Dermis lymphatic vessel endothelial cell (primary cell): ENCODE results near the gene CS. TPM values are rescaled to one million over a fixed set of nuclear protein-coding genes. Genes with fewer than 3 reads are reported as not detected.

Experiments used
- total RNA-seq: library from RNA; depleted of rRNA; stranded (reverse); fragments of >200 nt; gene quantifications from 2 replicates; pipeline ENCODE4 v1.2.1, GENCODE V29; 2014

Gene CS
- total RNA-seq: 94.5 and 111 TPM in 2 replicates

DNA sequence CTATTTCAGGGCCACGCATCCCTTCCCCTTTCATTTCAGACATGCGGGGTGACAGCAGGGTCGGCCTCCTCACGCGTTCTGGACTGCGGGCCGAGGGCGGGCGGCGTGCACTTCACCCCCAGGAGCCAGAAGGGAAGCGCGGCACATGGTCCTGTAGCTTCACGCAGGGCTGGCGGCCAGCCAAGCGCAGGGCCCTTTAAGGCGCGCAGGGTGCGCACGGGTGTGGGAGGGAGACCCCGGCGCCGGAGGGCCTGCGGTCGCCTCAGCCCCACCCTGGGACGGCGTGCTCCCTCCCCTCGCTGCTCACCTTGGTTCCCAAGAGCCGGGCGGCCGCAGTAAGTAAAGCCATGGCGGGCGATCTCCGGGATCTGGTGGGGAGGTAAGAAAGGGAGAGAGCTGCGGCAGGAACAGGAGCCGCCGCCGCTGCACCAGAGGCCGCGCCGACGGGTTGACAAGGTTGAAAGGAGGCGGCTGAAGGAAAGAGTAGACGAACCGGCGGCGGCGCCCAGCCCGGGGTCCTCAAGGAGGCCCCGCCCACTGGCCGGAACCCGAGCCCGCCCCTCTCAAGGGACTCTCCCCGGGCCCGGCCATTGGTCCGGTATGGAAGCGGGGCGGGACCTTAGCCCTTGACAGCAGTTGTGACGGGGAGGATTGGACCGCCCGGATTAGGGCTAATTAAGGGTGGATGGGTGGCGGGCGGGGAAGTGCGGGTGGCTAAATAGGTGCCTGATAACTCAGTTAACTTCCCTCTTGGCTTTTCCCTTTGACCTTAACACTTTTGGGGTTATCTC, at the start of gene CS:
Gene CS, minus strand, starts transcription at position 478 of the 791 bp plus-strand sequence. Its CDS starts 129 bp downstream, at position 349.

DNA sequence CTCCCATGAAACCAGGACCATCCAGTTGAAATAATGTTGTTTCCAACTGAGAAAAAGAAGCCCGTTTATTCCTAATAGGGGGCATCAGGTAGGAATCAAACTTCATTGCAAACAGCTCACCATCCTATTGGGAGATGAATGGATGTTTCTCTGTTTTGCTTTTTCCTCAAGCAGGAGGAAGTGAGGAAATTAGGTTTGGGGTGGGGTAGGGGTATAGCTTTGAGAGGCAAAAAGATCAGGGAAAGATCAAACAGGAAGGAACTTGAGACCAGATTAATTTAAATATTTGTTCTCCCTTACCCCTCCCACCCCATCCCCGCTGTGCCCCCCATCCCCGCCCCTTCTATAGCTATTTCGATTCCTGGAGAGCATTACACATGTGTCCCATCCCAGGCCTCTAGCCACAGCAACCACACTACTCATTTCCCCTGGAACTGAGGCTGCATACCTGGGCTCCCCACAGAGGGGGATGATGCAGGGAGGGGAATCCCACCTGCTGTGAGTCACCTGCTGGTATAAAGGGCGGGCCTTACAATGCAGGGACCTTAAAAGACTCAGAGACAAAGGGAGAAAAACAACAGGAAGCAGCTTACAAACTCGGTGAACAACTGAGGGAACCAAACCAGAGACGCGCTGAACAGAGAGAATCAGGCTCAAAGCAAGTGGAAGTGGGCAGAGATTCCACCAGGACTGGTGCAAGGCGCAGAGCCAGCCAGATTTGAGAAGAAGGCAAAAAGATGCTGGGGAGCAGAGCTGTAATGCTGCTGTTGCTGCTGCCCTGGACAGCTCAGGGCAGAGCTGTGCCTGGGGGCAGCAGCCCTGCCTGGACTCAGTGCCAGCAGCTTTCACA, 38.4 kb upstream of the CS start, which contains the start of gene IL23A:
Gene IL23A, plus strand, starts transcription at position 577 of the 850 bp plus-strand sequence. Its CDS starts 161 bp downstream, at position 738.

DNA sequence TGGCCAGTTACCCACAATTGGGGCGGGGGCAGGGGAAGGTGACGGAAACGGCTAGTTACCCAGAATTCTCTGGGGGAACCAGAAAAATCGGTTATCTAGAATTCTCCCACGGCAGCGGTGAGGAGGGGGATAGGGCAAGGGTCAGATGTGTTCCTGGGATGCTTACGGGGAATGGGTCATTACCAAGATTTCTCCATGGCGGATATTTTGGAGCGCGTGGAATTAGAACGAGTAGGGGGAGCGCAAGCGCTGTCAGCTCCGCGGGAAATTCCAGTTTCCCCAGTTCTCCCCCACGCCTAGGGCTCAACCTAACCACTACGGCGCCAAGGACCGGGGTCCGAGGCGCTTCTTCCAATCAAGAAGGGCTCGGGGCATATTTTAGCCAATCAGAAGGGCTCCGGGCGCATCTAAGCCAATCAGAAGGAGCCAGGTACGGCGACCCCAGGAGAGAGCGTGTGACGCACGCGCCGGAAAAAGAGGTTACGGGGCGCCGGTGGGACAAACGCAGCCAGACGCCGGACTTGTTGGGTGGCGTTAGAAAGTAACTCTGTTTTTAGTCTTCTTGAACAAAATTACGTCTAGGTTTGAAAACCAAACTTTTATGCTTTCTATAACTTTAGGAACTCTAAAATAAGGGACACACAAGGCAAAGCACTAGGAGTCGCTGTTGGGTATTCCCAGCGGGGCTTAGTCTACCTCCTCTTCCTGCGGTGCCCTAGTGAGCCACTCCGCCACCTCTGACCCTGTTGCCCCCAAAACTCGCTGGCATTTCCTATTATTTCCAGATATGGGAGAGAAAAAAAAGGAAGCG, 33.8 kb upstream of the CS start, which contains the start of gene PAN2:
Gene PAN2, minus strand, starts transcription at position 322 of the 811 bp plus-strand sequence. CDS start 906 bp downstream, outside the sequence.

DNA sequence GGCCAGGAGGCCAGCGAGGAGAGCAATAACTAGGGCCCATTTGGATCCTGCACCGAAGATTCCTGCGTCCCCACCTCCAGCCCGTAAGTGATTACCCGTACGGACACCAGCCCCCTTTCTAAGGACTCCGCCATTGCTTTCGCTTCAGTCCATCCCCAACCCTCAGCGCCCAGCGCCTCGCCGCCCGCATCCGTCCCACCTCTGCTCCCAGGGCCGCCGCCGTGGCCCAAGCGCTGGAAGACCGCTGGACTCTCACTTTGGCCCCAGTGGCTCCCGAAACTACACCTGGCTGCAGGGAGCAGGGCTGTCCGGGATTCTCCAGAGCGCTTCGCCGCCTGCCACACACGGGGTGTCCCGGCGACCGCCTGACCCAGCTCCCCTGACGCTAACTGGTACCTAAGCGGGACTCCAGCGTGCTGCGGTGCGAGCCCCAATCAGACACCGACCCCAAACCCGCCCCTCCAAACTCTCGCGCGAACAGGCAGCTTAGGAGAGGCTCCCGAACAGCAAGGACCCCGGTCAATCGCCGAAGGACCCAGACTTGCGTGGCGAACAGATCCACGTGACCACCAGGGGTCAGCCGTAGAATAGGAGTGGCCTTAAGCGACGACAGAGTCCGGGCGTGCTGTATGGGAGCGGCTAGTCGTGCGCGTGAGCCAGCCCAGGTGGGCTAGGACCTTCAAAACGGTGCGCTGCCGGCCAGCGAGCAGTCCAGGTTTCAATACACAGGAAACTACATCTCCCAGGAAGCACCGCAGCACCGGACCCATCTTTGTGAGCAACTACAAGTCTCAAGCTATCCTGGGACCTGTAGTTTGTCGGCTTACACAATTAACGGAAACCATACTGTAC, 15.7 kb upstream of the CS start, which contains the start of gene CNPY2:
Gene CNPY2, minus strand, starts transcription at position 367 of the 852 bp plus-strand sequence. CDS start 771 bp downstream, outside the sequence.

DNA sequence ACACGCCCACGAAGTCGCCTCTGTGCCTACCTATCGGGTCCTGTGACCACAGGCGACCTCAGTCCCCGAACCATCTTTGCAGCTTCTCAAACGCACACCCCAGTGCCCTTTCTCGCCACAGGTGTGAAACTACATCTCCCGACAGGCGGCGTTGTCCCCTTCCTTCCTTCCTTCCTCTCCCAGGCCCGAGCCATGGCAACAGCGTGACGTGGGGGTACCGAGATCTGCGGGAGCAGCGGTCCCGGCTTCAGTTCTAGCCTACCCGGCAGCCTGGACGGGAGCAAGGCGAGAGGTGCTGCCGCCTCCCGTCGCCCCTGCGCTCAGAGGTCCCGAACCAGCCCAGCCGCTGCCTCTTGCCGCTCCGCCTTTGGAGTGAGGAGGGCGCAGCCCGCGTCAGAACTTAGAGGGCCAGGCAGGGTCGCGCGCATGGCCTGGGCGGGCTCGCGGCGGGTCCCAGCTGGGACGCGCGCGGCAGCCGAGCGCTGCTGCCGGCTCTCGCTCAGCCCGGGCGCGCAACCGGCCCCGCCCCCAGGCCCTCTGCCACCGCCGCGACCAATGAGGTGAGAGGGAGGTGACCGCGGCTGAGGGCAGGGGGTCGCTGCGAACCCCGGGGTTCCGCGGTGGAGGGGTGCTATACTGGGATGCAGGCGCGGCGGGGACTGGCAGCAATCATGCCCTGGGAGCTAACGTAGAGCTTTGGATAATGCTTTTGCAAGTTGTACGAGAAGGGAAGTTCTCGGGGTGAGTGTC, 33.3 kb downstream of the CS start, which contains the start of gene COQ10A:
Gene COQ10A, plus strand, starts transcription at position 250 of the 750 bp plus-strand sequence. Its CDS starts 177 bp downstream, at position 427.

DNA sequence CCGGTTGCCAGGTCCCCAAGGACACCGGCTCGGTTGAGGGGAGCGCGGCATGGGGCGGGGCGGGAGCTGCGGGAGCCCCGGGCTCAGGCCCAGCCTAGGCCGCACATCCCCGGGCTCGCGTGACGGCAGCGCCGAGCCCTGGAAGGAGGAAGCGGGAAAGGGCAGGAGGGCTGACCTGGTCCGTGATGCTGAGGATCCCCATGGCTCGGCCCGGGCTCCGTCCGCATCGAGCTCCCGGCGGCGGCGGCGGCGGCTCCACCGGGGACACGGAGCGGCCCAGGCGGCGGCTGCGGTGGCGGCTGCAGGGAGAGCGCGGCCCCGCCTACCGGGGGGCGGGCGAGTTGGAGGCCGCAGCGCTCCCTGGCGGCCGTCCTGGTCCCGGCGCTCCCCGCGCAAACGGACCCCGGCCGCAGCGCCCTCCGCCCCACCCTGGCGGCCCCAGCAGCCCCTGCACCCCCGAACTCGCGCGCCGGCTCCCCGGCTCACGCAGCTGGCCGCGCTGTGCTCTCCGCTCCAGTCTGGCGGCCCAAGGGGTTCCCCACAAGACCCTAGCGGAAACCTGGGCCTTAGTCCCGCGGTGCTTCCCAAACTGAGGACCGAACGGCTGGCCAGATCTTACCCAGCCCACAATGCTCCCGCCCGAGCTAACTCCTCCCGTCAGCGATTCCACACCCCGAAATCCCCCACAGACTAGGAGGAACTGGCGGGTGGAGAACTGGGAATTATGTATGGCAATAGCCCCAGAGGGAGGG, 41.9 kb downstream of the CS start, which contains the start of gene ANKRD52:
Gene ANKRD52, minus strand, starts transcription at position 317 of the 752 bp plus-strand sequence. Its CDS starts 115 bp downstream, at position 202.

DNA sequence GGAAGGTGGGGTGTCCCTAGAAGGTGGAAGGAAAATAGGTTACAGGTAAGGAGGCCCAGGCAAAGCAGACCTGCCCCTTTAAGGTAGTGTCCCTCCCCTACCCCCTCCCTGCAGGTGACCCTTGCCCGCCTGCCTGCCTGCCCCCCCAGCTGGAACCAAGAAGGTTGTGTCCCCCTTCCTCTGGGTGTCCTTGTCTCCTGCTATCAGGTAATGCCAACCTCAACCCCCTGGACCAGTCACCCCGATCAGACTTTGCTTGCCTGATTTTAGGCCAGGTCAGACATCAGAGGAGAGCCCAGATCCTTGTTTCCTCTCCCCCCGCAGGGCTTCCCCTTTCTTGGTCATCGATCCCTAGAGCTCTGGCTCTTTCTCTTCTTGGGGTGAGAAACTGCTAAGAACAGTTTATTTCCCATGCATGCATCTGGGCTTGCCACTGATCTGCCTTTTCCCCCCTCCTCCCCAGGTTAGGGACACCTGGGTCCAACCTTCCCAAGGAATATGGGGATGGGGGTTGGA, 70.2 kb downstream of the CS start, which contains the start of gene SLC39A5:
Gene SLC39A5, plus strand, starts transcription at position 136 of the 516 bp plus-strand sequence. CDS start 1,224 bp downstream, outside the sequence.

DNA sequence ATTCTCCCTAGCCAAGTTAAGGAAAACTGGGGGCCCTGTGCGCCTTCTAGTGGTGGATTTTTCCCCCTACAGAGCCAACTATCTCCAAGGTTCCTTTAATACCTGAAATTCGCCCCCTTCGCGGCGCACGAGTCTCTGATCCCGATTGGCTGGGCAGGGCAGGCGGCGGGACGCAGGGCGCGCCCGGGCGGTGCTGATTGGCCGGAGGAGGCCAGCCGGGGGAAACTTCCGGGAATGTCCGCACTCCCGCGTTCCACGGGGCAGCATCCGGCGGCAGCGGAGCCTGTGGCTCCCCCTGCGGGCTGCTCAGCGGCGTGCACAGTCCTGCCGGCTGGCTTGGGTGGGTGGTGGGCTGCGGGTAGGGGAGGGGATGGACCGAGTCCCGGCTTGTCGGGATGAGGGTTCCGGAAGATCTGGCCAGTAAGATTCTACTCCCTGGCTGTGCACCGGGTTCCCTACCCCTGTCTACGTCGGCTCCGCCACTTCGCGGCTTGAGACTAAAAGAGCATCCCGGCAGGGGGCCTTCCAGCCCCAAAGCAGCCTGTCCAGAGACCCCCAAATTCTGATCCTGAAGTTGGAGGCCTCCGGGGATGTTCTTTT, 75.9 kb downstream of the CS start, which contains the start of gene NABP2:
Gene NABP2, plus strand, starts transcription at position 241 of the 600 bp plus-strand sequence. CDS start 515 bp downstream, outside the sequence.

DNA sequence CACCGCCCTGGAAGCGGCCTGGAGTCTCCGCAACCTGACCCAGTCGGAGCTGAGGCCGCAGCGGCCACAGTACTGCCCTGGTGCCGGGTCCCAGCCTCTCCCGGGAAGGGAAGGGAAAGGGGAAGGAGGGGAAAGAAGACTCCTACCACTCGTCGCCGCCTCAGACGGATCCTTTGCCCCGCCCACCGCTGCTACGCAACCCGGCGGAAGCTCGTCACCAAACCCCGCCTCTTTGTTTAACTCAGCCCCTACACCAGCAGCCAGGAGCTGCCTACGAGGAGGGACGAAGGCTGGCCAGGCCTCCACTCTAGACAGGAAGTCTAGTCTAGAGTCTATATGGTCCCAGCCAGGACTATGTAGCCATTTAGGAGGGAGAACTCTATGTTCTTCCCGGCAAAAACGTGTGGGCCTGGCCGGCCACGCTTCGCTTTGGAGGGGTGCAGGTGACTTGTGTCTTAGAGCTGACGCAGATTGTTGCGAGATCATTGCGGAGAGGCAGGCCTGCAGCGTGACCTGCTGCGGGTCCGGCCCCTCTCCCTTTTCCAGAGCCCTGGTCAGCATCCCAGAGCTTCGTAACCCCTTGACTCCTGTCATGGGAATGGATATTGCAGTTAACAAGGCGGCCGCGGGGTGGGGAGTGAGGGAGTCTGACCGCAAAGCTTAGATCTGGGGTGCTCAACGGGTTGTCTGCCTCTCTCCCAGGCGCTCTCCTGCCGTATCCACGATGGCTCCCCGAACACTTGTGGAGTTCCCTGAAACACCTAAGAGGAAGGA, 78.2 kb downstream of the CS start, which contains the start of gene RNF41:
Gene RNF41, minus strand, starts transcription at position 166 of the 774 bp plus-strand sequence. CDS start 7,875 bp downstream, outside the sequence.

Other genes with a start within 250 kb of the CS start
- gene ERBB3, start 220.2 kb downstream of the CS start, total RNA-seq: 0.17 and 0.33 TPM in 2 replicates
- gene PA2G4, start 195.8 kb downstream of the CS start, total RNA-seq: 89.3 and 132 TPM in 2 replicates
- gene RPL41, start 183.7 kb downstream of the CS start, total RNA-seq: 2,570 and 2,853 TPM in 2 replicates
- 5.1 and 6.6 TPM in 2 replicates for gene ZC3H10, start 182.1 kb downstream of the CS start, total RNA-seq
- 275 and 388 TPM in 2 replicates for gene ESYT1, start 172.1 kb downstream of the CS start, total RNA-seq
- 70.9 and 81.7 TPM in 2 replicates for gene MYL6B, start 147.7 kb downstream of the CS start, total RNA-seq
- gene MYL6, start 142.0 kb downstream of the CS start, total RNA-seq: 2,087 and 3,488 TPM in 2 replicates
- gene SMARCC2, start 110.8 kb downstream of the CS start, total RNA-seq: 42.8 and 46.9 TPM in 2 replicates
- gene RNF41, start 78.4 kb downstream of the CS start, total RNA-seq: 69.8 and 77.7 TPM in 2 replicates
- 16.1 and 19.8 TPM in 2 replicates for gene NABP2, start 76.0 kb downstream of the CS start, total RNA-seq
- gene SLC39A5, start 70.3 kb downstream of the CS start, total RNA-seq: 0.09 TPM in 1 of 2 replicates, not detected in the other
- 10.1 and 12.2 TPM in 2 replicates for gene ANKRD52, start 41.9 kb downstream of the CS start, total RNA-seq
- gene COQ10A, start 33.4 kb downstream of the CS start, total RNA-seq: 8.6 and 9.0 TPM in 2 replicates
- 61.3 and 67.6 TPM in 2 replicates for gene CNPY2, start 15.7 kb upstream of the CS start, total RNA-seq
- gene PAN2, start 33.7 kb upstream of the CS start, total RNA-seq: 9.6 and 15.1 TPM in 2 replicates
- gene IL23A, start 38.6 kb upstream of the CS start, total RNA-seq: 0.11 TPM in 1 of 2 replicates, not detected in the other
- 65.0 and 72.6 TPM in 2 replicates for gene STAT2, start 59.8 kb upstream of the CS start, total RNA-seq
- gene APOF, start 62.5 kb upstream of the CS start, total RNA-seq: not detected in 2 replicates
- 7.0 and 7.2 TPM in 2 replicates for gene TIMELESS, start 149.1 kb upstream of the CS start, total RNA-seq
- gene MIP, start 154.3 kb upstream of the CS start, total RNA-seq: 0.22 and 0.26 TPM in 2 replicates
- gene SPRYD4, start 168.2 kb upstream of the CS start, total RNA-seq: 1.8 and 1.9 TPM in 2 replicates
- gene GLS2, start 187.8 kb upstream of the CS start, total RNA-seq: 0.11 and 0.17 TPM in 2 replicates
- 42.8 and 44.4 TPM in 2 replicates for gene RBMS2, start 221.5 kb upstream of the CS start, total RNA-seq